HEK293T (cell line): ENCODE results near the gene DUSP10.

Source experiments
- CTCF ChIA-PET: fragments of 350-600 bp; formaldehyde crosslinking; extraction: SDS; loops from one replicate; lab custom pipeline; 2021; ENCODE audit warnings: antibody characterized with exemption, inconsistent platforms; lab: Yijun Ruan, JAX
- POLR2A ChIA-PET: fragments of 350-600 bp; formaldehyde crosslinking; extraction: SDS; loops from one replicate; lab custom pipeline; 2020; ENCODE audit warnings: antibody characterized with exemption, inconsistent platforms; lab: Yijun Ruan, JAX
- DNase-seq: peaks from one replicate; pipeline ENCODE4 v3.0.0; 2012; ENCODE audit warnings: mixed read lengths; ENCODE audit errors: extremely low spot score
- ARNT ChIP-seq: fragments of 450-650 bp; IDR thresholded peaks from 2 replicates; pipeline ENCODE4 v1.6.1; 2017; ENCODE audit warnings: mild to moderate bottlenecking
- BHLHE40 ChIP-seq: fragments of 450-650 bp; IDR thresholded peaks from 2 replicates; pipeline ENCODE4 v1.6.1; 2016; ENCODE audit warnings: mild to moderate bottlenecking, moderate library complexity, borderline replicate concordance
- CTBP1 ChIP-seq: fragments of 450-650 bp; IDR thresholded peaks from 2 replicates; pipeline ENCODE4 v1.6.1; 2016; ENCODE audit warnings: borderline replicate concordance
- ELF4 ChIP-seq: fragments of 450-650 bp; IDR thresholded peaks from 2 replicates; pipeline ENCODE4 v1.6.1; 2017; ENCODE audit warnings: antibody characterized with exemption
- FOXA1 ChIP-seq: fragments of 450-650 bp; IDR thresholded peaks from 2 replicates; pipeline ENCODE4 v1.6.1; 2016; ENCODE audit warnings: mild to moderate bottlenecking
- FOXK2 ChIP-seq: fragments of 450-650 bp; IDR thresholded peaks from 2 replicates; pipeline ENCODE4 v1.6.1; 2016; ENCODE audit warnings: mild to moderate bottlenecking
- FOXM1 ChIP-seq: fragments of 450-650 bp; IDR thresholded peaks from 2 replicates; pipeline ENCODE4 v1.6.1; 2017; ENCODE audit warnings: mild to moderate bottlenecking, borderline replicate concordance
- HDGF ChIP-seq: fragments of 450-650 bp; IDR thresholded peaks from 2 replicates; pipeline ENCODE4 v1.6.1; 2017; ENCODE audit warnings: antibody characterized with exemption, borderline replicate concordance
- L3MBTL2 ChIP-seq: fragments of 450-650 bp; conservative IDR thresholded peaks from 2 replicates; pipeline ENCODE4 v1.6.1; 2016; ENCODE audit warnings: mild to moderate bottlenecking
- LEF1 ChIP-seq: fragments of 450-650 bp; IDR thresholded peaks from 2 replicates; pipeline ENCODE4 v1.6.1; 2017; ENCODE audit warnings: mild to moderate bottlenecking, borderline replicate concordance
- NFRKB ChIP-seq: fragments of 450-650 bp; IDR thresholded peaks from 2 replicates; pipeline ENCODE4 v1.6.1; 2016; ENCODE audit warnings: mild to moderate bottlenecking, moderate library complexity
- PKNOX1 ChIP-seq: fragments of 450-650 bp; IDR thresholded peaks from 2 replicates; pipeline ENCODE4 v1.6.1; 2016
- SP1 ChIP-seq: fragments of 450-650 bp; IDR thresholded peaks from 2 replicates; pipeline ENCODE4 v1.6.1; 2017
- SUZ12 ChIP-seq: fragments of 450-650 bp; IDR thresholded peaks from 2 replicates; pipeline ENCODE4 v1.6.1; 2016; ENCODE audit warnings: mild to moderate bottlenecking
- TARDBP ChIP-seq: fragments of 450-650 bp; IDR thresholded peaks from 2 replicates; pipeline ENCODE4 v1.6.1; 2016
- ZNF384 ChIP-seq: fragments of 450-650 bp; IDR thresholded peaks from 2 replicates; pipeline ENCODE4 v1.6.1; 2016

DUSP10 gene

GRCh38 chr1:221704306-221704705 is 37.6 kb downstream of the DUSP10 start:
- POLR2A ChIA-PET: no interaction called here
- no peak for DNase-seq
- TF ChIP-seq TARDBP (no peak), FOXK2 (no peak)
- CTCF ChIA-PET: interaction anchor here (0.6 kb wide), 1 partner anchor 919 kb away, joined by 3 read pairs; no protein-coding TSS in a partner anchor

- TF ChIP-seq FOXM1 (no peak), ELF4 (no peak), SP1 (no peak), FOXK2 (no peak), LEF1 (no peak), HDGF (no peak), ZNF384 (no peak)
- CTCF ChIA-PET: no interaction called here
- POLR2A ChIA-PET: no interaction called here
- no peak for DNase-seq
Observed at GRCh38 chr1:221701570-221702186, 40.2 kb downstream of the DUSP10 start.

- no peak for TF ChIP-seq ARNT
- no peak for TF ChIP-seq ELF4
- no peak for TF ChIP-seq BHLHE40
- TF ChIP-seq PKNOX1: no peak
- TF ChIP-seq FOXK2: no peak
- TF ChIP-seq LEF1: no peak
- TF ChIP-seq SP1: no peak
- no peak for TF ChIP-seq FOXA1
- no peak for TF ChIP-seq TARDBP
- TF ChIP-seq ZNF384: no peak
- no peak for TF ChIP-seq FOXM1
- no peak for TF ChIP-seq CTBP1
- no peak for TF ChIP-seq NFRKB
- TF ChIP-seq SUZ12: no peak
- TF ChIP-seq HDGF: no peak
- no peak for TF ChIP-seq L3MBTL2
- CTCF ChIA-PET: no interaction called here
- DNase-seq: no peak
- POLR2A ChIA-PET: interaction anchor here (0.6 kb wide), 1 partner anchor 41 kb away, joined by 3 read pairs; the partner anchor contains the start of gene DUSP10
Observed at GRCh38 chr1:221700948-221701347, 40.9 kb downstream of the DUSP10 start.

GRCh38 chr1:221700536-221700935 is 41.4 kb downstream of the DUSP10 start:
- DNase-seq: no peak
- CTCF ChIA-PET: no interaction called here
- POLR2A ChIA-PET: interaction anchor here (0.6 kb wide), 1 partner anchor 41 kb away, joined by 3 read pairs; the partner anchor contains the start of gene DUSP10
- no peak for TF ChIP-seq ZNF384
- TF ChIP-seq TARDBP: no peak
- no peak for TF ChIP-seq BHLHE40
- TF ChIP-seq FOXK2: no peak

- POLR2A ChIA-PET: interaction anchor here (0.6 kb wide), 1 partner anchor 42 kb away, joined by 3 read pairs; the partner anchor contains the start of gene DUSP10
- CTCF ChIA-PET: no interaction called here
- DNase-seq: no peak
- TF ChIP-seq FOXM1 (no peak), FOXK2 (no peak), ARNT (no peak), TARDBP (no peak), LEF1 (no peak), PKNOX1 (no peak), BHLHE40 (no peak), HDGF (no peak), ZNF384 (no peak), SP1 (no peak), ELF4 (no peak), L3MBTL2 (no peak), CTBP1 (no peak), NFRKB (no peak), FOXA1 (no peak), SUZ12 (no peak)
Observed at GRCh38 chr1:221699978-221700519, 41.8 kb downstream of the DUSP10 start.

GRCh38 chr1:221699577-221699976 is 42.3 kb downstream of the DUSP10 start:
- CTCF ChIA-PET: no interaction called here

More at GRCh38 chr1:221699577-221699976, 42.3 kb downstream of the DUSP10 start:
- TF ChIP-seq PKNOX1: no peak
- no peak for TF ChIP-seq CTBP1
- no peak for TF ChIP-seq FOXK2
- no peak for TF ChIP-seq ELF4
- TF ChIP-seq L3MBTL2: no peak
- TF ChIP-seq SP1: no peak
- no peak for TF ChIP-seq ARNT
- TF ChIP-seq FOXA1: no peak
- TF ChIP-seq TARDBP: no peak
- TF ChIP-seq BHLHE40: no peak
- TF ChIP-seq SUZ12: no peak
- TF ChIP-seq FOXM1: no peak
- TF ChIP-seq LEF1: no peak
- no peak for TF ChIP-seq HDGF
- no peak for TF ChIP-seq ZNF384
- no peak for TF ChIP-seq NFRKB
- no peak for DNase-seq
- POLR2A ChIA-PET: no interaction called here
